DND-41 (cell line): ENCODE data around the gene NKD2.

Experiments
- ATAC-seq: fragments of 200-7000 bp; cut with Tn5 transposase; 3 replicates; pipeline ENCODE4 v1.9.1; 2021; ENCODE audit warnings: low read depth; ENCODE audit not compliant: insufficient read depth
- DNase-seq: peaks from one replicate; pipeline ENCODE4 v3.0.0-alpha.2; 2020
- H2AFZ ChIP-seq: 2 replicates; pipeline ENCODE4 v1.6.0; 2012; ENCODE audit warnings: low read depth, low read length
- H3K27ac ChIP-seq: 2 replicates; pipeline ENCODE4 v1.5.1; 2012; ENCODE audit warnings: low read length, inconsistent platforms
- H3K27me3 ChIP-seq: fragments of 200-600 bp; sonication (generic); 2 replicates; pipeline ENCODE4 v1.6.0; 2012; ENCODE audit warnings: low read length, mild to moderate bottlenecking, inconsistent platforms; ENCODE audit not compliant: insufficient read depth, poor library complexity
- H3K36me3 ChIP-seq: 2 replicates; pipeline ENCODE4 v1.5.1; 2012; ENCODE audit warnings: low read length, inconsistent platforms; ENCODE audit not compliant: insufficient read depth
- H3K4me1 ChIP-seq: 2 replicates; pipeline ENCODE4 v1.5.1; 2012; ENCODE audit warnings: mild to moderate bottlenecking, low read length; ENCODE audit not compliant: insufficient read depth
- H3K4me2 ChIP-seq: 2 replicates; pipeline ENCODE4 v1.6.0; 2012; ENCODE audit warnings: mild to moderate bottlenecking, moderate library complexity, low read length, inconsistent platforms; ENCODE audit not compliant: insufficient read depth
- H3K4me3 ChIP-seq, 2 experiments: fragments of 200-600 bp in 1 of 2; shearing (Covaris generic) in 1 of 2; 2 replicates each; pipeline ENCODE4 v1.5.1; 2012 to 2016; ENCODE audit warnings: inconsistent platforms in 2 of 2, low read length in 2 of 2, mild to moderate bottlenecking in 2 of 2, low read depth in 1 of 2, moderate library complexity in 1 of 2
- H3K79me2 ChIP-seq: 2 replicates; pipeline ENCODE4 v1.6.0; 2012; ENCODE audit warnings: low read length, inconsistent platforms; ENCODE audit not compliant: insufficient read depth
- H3K9ac ChIP-seq: 2 replicates; pipeline ENCODE4 v1.6.0; 2012; ENCODE audit warnings: low read depth, mild to moderate bottlenecking, inconsistent platforms, low read length, moderate library complexity
- H3K9me3 ChIP-seq: 2 replicates; pipeline ENCODE4 v1.5.1; 2012; ENCODE audit warnings: low read length, moderate library complexity, mild to moderate bottlenecking, inconsistent platforms; ENCODE audit not compliant: insufficient read depth, severe bottlenecking
- H4K20me1 ChIP-seq: 2 replicates; pipeline ENCODE4 v1.6.0; 2012; ENCODE audit warnings: low read length; ENCODE audit not compliant: insufficient read depth
- EZH2 ChIP-seq: IDR thresholded peaks from 3 replicates; pipeline ENCODE4 v1.6.1; 2012; ENCODE audit warnings: borderline replicate concordance, low read depth, mild to moderate bottlenecking, moderate library complexity, low read length, inconsistent platforms; ENCODE audit not compliant: severe bottlenecking
- TF ChIP-seq, protein P1 (sequence below): IDR thresholded peaks from 2 replicates; pipeline ENCODE4 v1.5.1; 2012; ENCODE audit warnings: borderline replicate concordance, low read length, moderate library complexity, mild to moderate bottlenecking; ENCODE audit not compliant: poor library complexity, severe bottlenecking; ENCODE audit errors: extremely low read depth

The NKD2 gene

DNA sequence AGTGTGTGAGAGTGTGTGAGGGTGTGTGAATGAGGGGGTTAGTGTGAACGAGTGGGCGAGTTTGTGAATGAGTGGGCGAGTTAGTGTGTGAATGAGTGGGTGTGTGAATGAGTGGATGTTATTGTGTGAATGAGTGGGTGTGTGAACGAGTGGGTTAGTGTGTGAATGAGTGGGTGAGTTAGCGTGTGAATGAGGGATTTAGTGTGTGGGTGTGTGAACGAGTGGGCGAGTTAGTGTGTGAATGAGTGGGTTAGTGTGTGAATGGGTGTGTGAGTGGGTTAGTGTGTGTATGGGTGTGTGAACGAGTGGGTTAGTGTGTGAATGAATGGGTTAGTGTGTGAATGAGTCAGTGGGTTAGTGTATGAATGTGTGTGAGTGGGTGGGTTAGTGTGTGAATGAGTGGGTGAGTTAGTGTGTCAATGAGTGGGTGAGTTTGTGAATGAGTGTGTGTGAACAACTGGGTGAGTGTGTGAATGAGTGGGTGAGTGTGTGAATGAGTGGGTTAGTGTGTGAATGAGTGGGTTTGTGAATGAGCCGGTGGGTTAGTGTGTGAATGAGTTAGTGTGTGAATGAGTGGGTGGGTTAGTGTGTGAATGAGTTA lies 37.5 kb downstream of the NKD2 start:
- no peaks in the 10 kb centered on the region for H3K36me3 ChIP-seq
- no peak overlapping the region for H3K27ac ChIP-seq
- H3K4me2 ChIP-seq: no peak overlapping the region
- H3K9me3 ChIP-seq: peaks cover 2% of the 10 kb centered on the region
- H3K4me3 ChIP-seq: no peak overlapping the region
- H3K4me1 ChIP-seq: no peaks in the 10 kb centered on the region
- no peaks in the 10 kb centered on the region for H4K20me1 ChIP-seq
- no peak overlapping the region for H2AFZ ChIP-seq
- no peak for DNase-seq
- H3K79me2 ChIP-seq: no peaks in the 10 kb centered on the region
- H3K27me3 ChIP-seq: no peaks in the 10 kb centered on the region
- no peak for ATAC-seq
- no peak overlapping the region for H3K9ac ChIP-seq
- TF ChIP-seq, protein P1, sequence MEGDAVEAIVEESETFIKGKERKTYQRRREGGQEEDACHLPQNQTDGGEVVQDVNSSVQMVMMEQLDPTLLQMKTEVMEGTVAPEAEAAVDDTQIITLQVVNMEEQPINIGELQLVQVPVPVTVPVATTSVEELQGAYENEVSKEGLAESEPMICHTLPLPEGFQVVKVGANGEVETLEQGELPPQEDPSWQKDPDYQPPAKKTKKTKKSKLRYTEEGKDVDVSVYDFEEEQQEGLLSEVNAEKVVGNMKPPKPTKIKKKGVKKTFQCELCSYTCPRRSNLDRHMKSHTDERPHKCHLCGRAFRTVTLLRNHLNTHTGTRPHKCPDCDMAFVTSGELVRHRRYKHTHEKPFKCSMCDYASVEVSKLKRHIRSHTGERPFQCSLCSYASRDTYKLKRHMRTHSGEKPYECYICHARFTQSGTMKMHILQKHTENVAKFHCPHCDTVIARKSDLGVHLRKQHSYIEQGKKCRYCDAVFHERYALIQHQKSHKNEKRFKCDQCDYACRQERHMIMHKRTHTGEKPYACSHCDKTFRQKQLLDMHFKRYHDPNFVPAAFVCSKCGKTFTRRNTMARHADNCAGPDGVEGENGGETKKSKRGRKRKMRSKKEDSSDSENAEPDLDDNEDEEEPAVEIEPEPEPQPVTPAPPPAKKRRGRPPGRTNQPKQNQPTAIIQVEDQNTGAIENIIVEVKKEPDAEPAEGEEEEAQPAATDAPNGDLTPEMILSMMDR: no peak
- TF ChIP-seq EZH2: no peak

- no peaks in the 10 kb centered on the region for H4K20me1 ChIP-seq
- H3K4me3 ChIP-seq: no peak overlapping the region
- H3K4me2 ChIP-seq: no peak overlapping the region
- ATAC-seq: no peak
- no peak overlapping the region for H3K9ac ChIP-seq
- no peaks in the 10 kb centered on the region for H3K4me1 ChIP-seq
- no peak for TF ChIP-seq EZH2
- TF ChIP-seq, protein P1: no peak
- no peak overlapping the region for H3K27ac ChIP-seq
- no peaks in the 10 kb centered on the region for H3K27me3 ChIP-seq
- H3K36me3 ChIP-seq: no peaks in the 10 kb centered on the region
- H3K9me3 ChIP-seq: no peaks in the 10 kb centered on the region
- no peaks in the 10 kb centered on the region for H3K79me2 ChIP-seq
- no peak for DNase-seq
- H2AFZ ChIP-seq: no peak overlapping the region
Observed at GRCh38 chr5:1047332-1047965, 38.8 kb downstream of the NKD2 start.

- Histone ChIP-seq H3K4me2 (no peak overlapping the region), H3K4me3 (no peak overlapping the region), H4K20me1 (peaks cover 3% of the 10 kb centered on the region), H3K4me1 (no peaks in the 10 kb centered on the region), H3K79me2 (no peaks in the 10 kb centered on the region), H3K27ac (no peak overlapping the region), H3K27me3 (no peaks in the 10 kb centered on the region), H3K36me3 (no peaks in the 10 kb centered on the region), H3K9me3 (no peaks in the 10 kb centered on the region), H2AFZ (no peak overlapping the region), H3K9ac (no peak overlapping the region)
- DNase-seq (no peak), ATAC-seq (no peak)
- TF ChIP-seq, protein P1: no peak
- TF ChIP-seq EZH2: no peak
Observed at GRCh38 chr5:1048162-1048721, 39.6 kb downstream of the NKD2 start.
